ENCODE measurements around the gene EFR3B.

EFR3B gene

GRCh38 chr2:25104736-25105135, 62.9 kb downstream of the EFR3B start:
- no peak for TF ChIP-seq CTCF (IDR thresholded peaks at IDR 0.05)
- no peak overlapping the region for H3K27ac ChIP-seq

- H3K27ac ChIP-seq: no peak overlapping the region
Observed at GRCh38 chr2:25105336-25106085, 63.6 kb downstream of the EFR3B start.

GRCh38 chr2:25109822-25110221, 67.9 kb downstream of the EFR3B start:
- H3K27ac ChIP-seq: no peak overlapping the region
- TF ChIP-seq ZFX (IDR thresholded peaks at IDR 0.05; ENCODE audit: borderline replicate concordance) (no peak), CTCF (IDR thresholded peaks at IDR 0.05) (no peak)

More at GRCh38 chr2:25105336-25106085, 63.6 kb downstream of the EFR3B start:
- TF ChIP-seq ZFX (IDR thresholded peaks at IDR 0.05; ENCODE audit: borderline replicate concordance): no peak
- TF ChIP-seq CTCF (IDR thresholded peaks at IDR 0.05): no peak

- H3K27ac ChIP-seq: no peak overlapping the region
- TF ChIP-seq ZFX (IDR thresholded peaks at IDR 0.05; ENCODE audit: borderline replicate concordance): no peak
- no peak for TF ChIP-seq CTCF (IDR thresholded peaks at IDR 0.05)
Observed at GRCh38 chr2:25112113-25112512, 70.2 kb downstream of the EFR3B start.

GRCh38 chr2:25115249-25115883, 73.5 kb downstream of the EFR3B start:
- TF ChIP-seq ZFX (IDR thresholded peaks at IDR 0.05; ENCODE audit: borderline replicate concordance) (no peak), CTCF (IDR thresholded peaks at IDR 0.05) (no peak)
- no peak overlapping the region for H3K27ac ChIP-seq

GRCh38 chr2:25115902-25116301, 74.0 kb downstream of the EFR3B start:
- TF ChIP-seq CTCF (IDR thresholded peaks at IDR 0.05): no peak
- no peak for TF ChIP-seq ZFX (IDR thresholded peaks at IDR 0.05; ENCODE audit: borderline replicate concordance)
- H3K27ac ChIP-seq: no peak overlapping the region

GRCh38 chr2:25116956-25117355, 75.1 kb downstream of the EFR3B start:
- TF ChIP-seq ZFX (IDR thresholded peaks at IDR 0.05; ENCODE audit: borderline replicate concordance): no peak
- TF ChIP-seq CTCF (IDR thresholded peaks at IDR 0.05): no peak
- H3K27ac ChIP-seq: no peak overlapping the region

Data from 22Rv1 (cell line).